Common myeloid progenitor, CD34-positive (primary cell): ENCODE measurements around the gene CCDC88A.

ENCODE experiments used
- CTCF ChIA-PET: fragments of 350-600 bp; sonication (Branson Sonifier 250); formaldehyde crosslinking; loops from one replicate; lab custom pipeline; 2021; ENCODE audit warnings: antibody characterized with exemption; lab: Charles Lee
- POLR2A ChIA-PET: fragments of 350-600 bp; sonication (Branson Sonifier 250); formaldehyde crosslinking; loops from one replicate; lab custom pipeline; 2021; ENCODE audit warnings: antibody characterized with exemption; lab: Charles Lee
- DNase-seq, 3 donors: peaks; one replicate each; pipeline versions ENCODE4 v3.0.0 to v3.0.0-alpha.2; 2013
- H3K27ac ChIP-seq, 2 experiments: 1 replicate in 1 of 2; 2 replicates in 1 of 2; pipeline ENCODE4 v1.7.0; 2013; ENCODE audit warnings: inconsistent platforms in 2 of 2, low read length in 2 of 2, mild to moderate bottlenecking in 2 of 2, low read depth in 1 of 2, moderate library complexity in 1 of 2; ENCODE audit not compliant: severe bottlenecking in 2 of 2, insufficient read depth in 1 of 2, poor library complexity in 1 of 2
- H3K27me3 ChIP-seq, 5 experiments: replicated peaks in 2 of 5; 1 replicate in 3 of 5; 2 replicates in 2 of 5; pipeline versions ENCODE4 v1.6.1 to v1.7.0; 2013; ENCODE audit warnings: low read length in 4 of 5, mild to moderate bottlenecking in 2 of 5, moderate library complexity in 2 of 5, inconsistent platforms in 1 of 5; ENCODE audit not compliant: insufficient read depth in 5 of 5, control insufficient read depth in 4 of 5
- H3K36me3 ChIP-seq, 4 experiments: 1 replicate in 2 of 4; 2 replicates in 2 of 4; pipeline versions ENCODE4 v1.6.1 to v1.7.0; 2013; ENCODE audit warnings: low read length in 3 of 4, control low read depth in 1 of 4, mild to moderate bottlenecking in 1 of 4; ENCODE audit not compliant: control insufficient read depth in 4 of 4, insufficient read depth in 4 of 4
- H3K4me1 ChIP-seq, 4 experiments: 1 replicate in 3 of 4; 2 replicates in 1 of 4; pipeline versions ENCODE4 v1.6.1 to v1.7.1; 2013; ENCODE audit warnings: low read length in 3 of 4, mild to moderate bottlenecking in 3 of 4, control low read depth in 1 of 4, inconsistent platforms in 1 of 4, moderate library complexity in 1 of 4; ENCODE audit not compliant: control insufficient read depth in 4 of 4, insufficient read depth in 4 of 4; ENCODE audit errors: control extremely low read depth in 1 of 4
- H3K4me3 ChIP-seq, 7 experiments: 1 replicate in 4 of 7; 2 replicates in 3 of 7; pipeline versions ENCODE4 v1.5.1 to v1.7.0; 2013; ENCODE audit warnings: mild to moderate bottlenecking in 7 of 7, low read length in 6 of 7, moderate library complexity in 6 of 7, inconsistent platforms in 2 of 7, low read depth in 2 of 7, control low read depth in 1 of 7; ENCODE audit not compliant: insufficient read depth in 4 of 7, control insufficient read depth in 1 of 7; ENCODE audit errors: extremely low read depth in 1 of 7
- H3K9me3 ChIP-seq, 5 experiments: 1 replicate in 4 of 5; 2 replicates in 1 of 5; pipeline versions ENCODE4 v1.6.1 to v1.7.1; 2013; ENCODE audit warnings: low read length in 4 of 5, mild to moderate bottlenecking in 2 of 5, inconsistent platforms in 1 of 5, low read depth in 1 of 5, moderate library complexity in 1 of 5; ENCODE audit not compliant: control insufficient read depth in 4 of 5, insufficient read depth in 2 of 5; ENCODE audit errors: control extremely low read depth in 1 of 5
- WGBS: methylation state at CpG from one replicate; pipeline ENCODE4 v1.1.5; 2013; ENCODE audit not compliant: insufficient coverage; 5-methylcytosine and 5-hydroxymethylcytosine counted together

Gene CCDC88A

GRCh38 chr2:55416786-55417568 lies 2.7 kb downstream of the CCDC88A start:
- POLR2A ChIA-PET: interaction anchor here (0.6 to 1.0 kb wide), 2 partner anchors 14 to 16 kb away, joined by 3 read pairs; no protein-coding TSS in a partner anchor

GRCh38 chr2:55415300-55415699 lies 4.4 kb downstream of the CCDC88A start:
- Histone ChIP-seq H3K4me1 (peaks cover 0 to 35% (median 24%) of the 10 kb centered on the region in 4 experiments), H3K27me3 (no peaks in the 10 kb centered on the region), H3K27ac (peak overlapping the region in 1 of 2 experiments; percentile 36), H3K9me3 (no peaks in the 10 kb centered on the region), H3K4me3 (peak overlapping the region in 1 of 7 experiments; percentile 36), H3K36me3 (peaks cover 3 to 24% (median 15%) of the 10 kb centered on the region in 4 experiments)
- ChIA-PET POLR2A (no interaction called here), CTCF (interaction anchor here (0.5 kb wide), 1 partner anchor 23 kb away, joined by 4 read pairs; no protein-coding TSS in a partner anchor)
- DNase-seq: no peak
- 84% methylated on average over 2 of the region's 2 CpGs for WGBS

More at GRCh38 chr2:55416786-55417568, 2.7 kb downstream of the CCDC88A start:
- Histone ChIP-seq H3K27me3 (no peaks in the 10 kb centered on the region), H3K9me3 (no peaks in the 10 kb centered on the region), H3K36me3 (peaks cover 3 to 16% (median 10%) of the 10 kb centered on the region in 4 experiments), H3K4me1 (peaks cover 8 to 46% (median 35%) of the 10 kb centered on the region in 4 experiments), H3K4me3 (peak overlapping the region in 6 of 7 experiments; percentile 11 to 98 (median 70)), H3K27ac (peak overlapping the region in 1 of 2 experiments; percentile 49)
- peak in 1 of 3 donors; percentile 19 for DNase-seq
- no CpG with 5 or more reads among the region's 5 CpGs for WGBS
- CTCF ChIA-PET: interaction anchor here (1.6 kb wide), 1 partner anchor 13 kb away, joined by 4 read pairs; no protein-coding TSS in a partner anchor

- peak in 2 of 3 donors; percentile 53 to 58 for DNase-seq
- H3K36me3 ChIP-seq: peaks cover 3 to 43% (median 26%) of the 10 kb centered on the region in 4 experiments
- no peak overlapping the region for H3K4me3 ChIP-seq
- ChIA-PET CTCF (interaction anchor here (1.7 to 2.2 kb wide), 2 partner anchors 9 to 96 kb away, joined by 4 to 6 read pairs; no protein-coding TSS in a partner anchor), POLR2A (no interaction called here)
- no peaks in the 10 kb centered on the region for H3K9me3 ChIP-seq
- WGBS: 83% methylated on average over 11 of the region's 12 CpGs
- H3K4me1 ChIP-seq: peaks cover 0 to 13% (median 4%) of the 10 kb centered on the region in 4 experiments
- peak overlapping the region in 1 of 2 experiments; percentile 34 for H3K27ac ChIP-seq
- no peaks in the 10 kb centered on the region for H3K27me3 ChIP-seq
Observed at GRCh38 chr2:55408918-55409868, 10.5 kb downstream of the CCDC88A start.

- peak overlapping the region in 1 of 7 experiments; percentile 28 for H3K4me3 ChIP-seq
- WGBS: 94% methylated on average over 3 of the region's 5 CpGs
- no peaks in the 10 kb centered on the region for H3K27me3 ChIP-seq
- DNase-seq: peak in 2 of 3 donors; percentile 50 to 63
- H3K9me3 ChIP-seq: no peaks in the 10 kb centered on the region
- H3K27ac ChIP-seq: peak overlapping the region in 1 of 2 experiments; percentile 18
- peaks cover 5 to 47% (median 23%) of the 10 kb centered on the region in 4 experiments for H3K36me3 ChIP-seq
- ChIA-PET CTCF (interaction anchor here (1.5 to 2.2 kb wide), 3 partner anchors 8 to 95 kb away, joined by 3 to 6 read pairs (median 4); partner anchors contain the start of gene CCDC88A), POLR2A (interaction anchor here (0.6 kb wide), 2 partner anchors 13 to 14 kb away, joined by 3 to 4 read pairs; no protein-coding TSS in a partner anchor)
- H3K4me1 ChIP-seq: peaks cover 0 to 13% (median 4%) of the 10 kb centered on the region in 4 experiments
Observed at GRCh38 chr2:55408098-55408882, 11.4 kb downstream of the CCDC88A start.

- Histone ChIP-seq H3K27me3 (no peaks in the 10 kb centered on the region), H3K36me3 (peaks cover 4 to 35% (median 17%) of the 10 kb centered on the region in 4 experiments), H3K9me3 (no peaks in the 10 kb centered on the region), H3K27ac (no peak overlapping the region), H3K4me1 (peaks cover 0 to 13% (median 4%) of the 10 kb centered on the region in 4 experiments), H3K4me3 (no peak overlapping the region)
- POLR2A ChIA-PET: no interaction called here
- DNase-seq: no peak
- CTCF ChIA-PET: no interaction called here
- 88% methylated on average over 2 of the region's 2 CpGs for WGBS
Observed at GRCh38 chr2:55405116-55405515, 14.5 kb downstream of the CCDC88A start.
